ENCODE results near the gene CLEC12A.

GRCh38 chr12:9957834-9958233, 13.4 kb upstream of the CLEC12A start:
- no peak for TF ChIP-seq EZH2phosphoT487 (IDR thresholded peaks at IDR 0.05; ENCODE audit: low read length)
- no peak for TF ChIP-seq CTCF (IDR thresholded peaks at IDR 0.05; ENCODE audit: low read length)
- no peak for TF ChIP-seq EZH2 (optimal IDR thresholded peaks at IDR 0.05; ENCODE audit: low read depth, low read length)
